C4-2B (cell line): ENCODE data around the gene TRAF2.

Experiments used
- CTCF ChIP-seq: fragments of 450-650 bp; conservative IDR thresholded peaks from 2 replicates; pipeline ENCODE4 v1.5.1; 2017; ENCODE audit warnings: mild to moderate bottlenecking
- ZFX ChIP-seq: fragments of 450-650 bp; IDR thresholded peaks from 2 replicates; pipeline ENCODE4 v1.6.1; 2017

- TF ChIP-seq CTCF (no peak), ZFX (no peak)
These were observed 74.6 kb downstream of the TRAF2 start for GRCh38 chr9:136960938-136961275.
